SH-SY5Y (cell line): Measurements from ENCODE around the gene INKA2.

Experiments
- GATA2 ChIP-seq: IDR thresholded peaks from 2 replicates; pipeline ENCODE4 v1.6.1; 2011; ENCODE audit warnings: mild to moderate bottlenecking, low read depth, low read length
- GATA3 ChIP-seq: IDR thresholded peaks from 2 replicates; pipeline ENCODE4 v1.6.1; 2011; ENCODE audit warnings: low read depth, mild to moderate bottlenecking, low read length, moderate library complexity

The INKA2 gene

DNA sequence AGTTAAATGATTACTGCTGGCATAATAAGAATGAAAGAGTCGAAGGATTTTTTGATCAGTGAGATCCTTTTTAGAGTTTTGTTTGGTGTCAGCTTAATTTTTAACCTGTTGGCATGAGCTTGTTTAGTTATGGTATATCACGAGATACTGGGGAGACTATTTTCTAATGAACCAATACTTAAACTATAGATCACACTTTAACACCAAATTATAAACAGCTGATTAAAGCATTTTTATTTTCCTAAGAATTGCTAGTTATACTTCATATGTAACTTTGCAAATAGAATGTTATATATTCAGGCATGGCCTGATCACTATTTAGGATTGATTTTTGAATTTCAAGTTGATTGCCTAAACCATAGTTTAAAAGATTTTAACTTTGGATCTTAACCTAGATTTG lies 22.5 kb upstream of the INKA2 start:
- no peak for TF ChIP-seq GATA2
- no peak for TF ChIP-seq GATA3

DNA sequence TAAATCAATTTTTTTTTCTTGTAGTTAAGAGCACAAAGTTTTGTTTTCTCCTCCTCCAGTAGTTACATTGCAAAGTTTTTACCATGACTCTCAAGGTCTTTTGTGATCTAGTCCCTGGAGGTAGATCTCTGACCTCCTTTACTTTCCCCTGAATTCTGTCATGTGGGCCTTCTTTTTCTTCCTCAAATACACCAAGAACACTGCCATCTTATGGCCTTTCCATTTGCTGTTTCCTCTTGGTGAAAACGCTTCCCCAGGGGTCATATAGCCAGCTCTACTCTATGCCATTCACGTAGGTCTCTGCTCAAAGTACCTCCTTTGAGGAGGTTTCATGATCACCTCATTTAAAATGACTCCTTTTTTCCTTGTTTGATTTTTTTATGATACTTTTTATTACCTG lies 19.2 kb upstream of the INKA2 start:
- TF ChIP-seq GATA3 (no peak), GATA2 (no peak)

DNA sequence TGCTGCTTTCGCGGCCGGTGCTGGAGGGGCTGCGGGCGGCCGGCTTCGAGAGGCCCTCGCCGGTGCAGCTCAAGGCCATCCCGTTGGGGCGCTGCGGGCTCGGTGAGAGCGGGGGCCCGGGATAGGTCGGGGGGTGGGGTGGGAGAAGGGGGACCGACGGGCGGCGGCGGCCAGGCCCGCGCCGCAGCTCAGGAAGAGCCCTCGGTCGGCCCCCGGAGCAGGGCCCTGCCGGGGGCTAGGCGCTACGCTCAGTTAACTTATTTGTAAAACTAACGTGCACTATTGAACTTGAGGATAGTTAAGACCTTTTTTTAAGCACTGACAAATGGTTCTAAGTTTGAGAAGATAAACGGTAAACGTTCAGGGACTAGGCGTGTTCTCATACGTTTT lies 16.9 kb upstream of the INKA2 start:
- TF ChIP-seq GATA3, result no peak
- no peak for TF ChIP-seq GATA2

DNA sequence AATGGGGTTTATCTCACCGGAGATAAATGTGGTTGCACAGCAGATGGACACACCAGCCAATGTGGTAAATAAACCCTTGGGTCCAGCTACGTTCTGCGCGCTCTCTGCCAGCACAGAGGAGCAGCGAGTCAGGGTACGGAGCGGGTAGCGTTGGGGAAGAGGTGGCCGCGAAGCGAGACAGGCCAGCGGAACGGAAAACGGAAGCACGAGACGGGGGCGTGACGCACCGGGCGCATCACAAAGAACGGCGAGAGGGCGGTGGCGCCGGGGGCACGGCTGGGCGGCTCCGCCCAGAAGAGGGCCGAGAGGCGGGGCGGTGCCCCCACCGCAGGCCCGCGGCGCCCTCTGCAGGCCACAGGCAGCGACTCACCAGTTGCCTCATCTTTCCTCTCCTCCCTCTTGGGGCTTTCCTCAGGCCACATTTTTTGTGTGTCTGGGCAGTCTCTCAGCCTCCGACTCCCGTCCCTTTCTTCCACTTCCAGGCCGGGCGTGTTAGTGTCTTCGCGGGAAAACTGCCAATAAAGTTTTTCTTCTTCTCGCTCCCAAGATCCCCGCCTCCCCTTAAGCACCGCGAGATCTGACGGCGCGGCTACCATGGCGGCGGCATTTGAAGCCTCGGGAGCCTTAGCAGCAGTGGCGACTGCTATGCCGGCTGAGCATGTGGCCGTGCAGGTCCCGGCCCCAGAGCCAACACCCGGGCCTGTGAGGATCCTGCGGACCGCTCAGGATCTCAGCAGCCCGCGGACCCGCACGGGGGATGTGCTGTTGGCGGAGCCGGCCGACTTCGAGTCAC lies 16.3 kb upstream of the INKA2 start, which contains the start of gene DDX20:
TSS of gene DDX20 (plus strand) at position 571 of the 793 bp plus-strand sequence. CDS start at position 595, 24 bp downstream.
- no peak for TF ChIP-seq GATA3
- 0 out of 2 replicates have a peak, but pooled peaks have one; percentile 4 for TF ChIP-seq GATA2

DNA sequence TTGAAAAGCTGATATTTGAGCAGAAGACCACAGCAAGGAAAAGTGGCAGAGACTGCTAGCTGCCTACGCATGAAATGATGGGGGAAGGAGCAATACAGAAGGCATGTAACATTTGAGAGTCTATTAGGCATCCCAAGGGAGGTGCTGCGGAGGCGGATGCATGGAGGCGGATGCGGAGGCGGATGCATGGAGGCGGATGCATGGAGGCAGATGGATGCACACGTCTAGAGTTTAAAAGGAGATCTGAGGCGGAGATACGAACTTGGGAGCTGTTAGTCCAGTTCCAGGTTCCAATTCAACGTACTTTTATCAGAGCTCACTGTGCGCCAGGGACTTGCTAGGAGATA lies 15.8 kb upstream of the INKA2 start:
- no peak for TF ChIP-seq GATA3
- TF ChIP-seq GATA2, result peak; percentile 74

DNA sequence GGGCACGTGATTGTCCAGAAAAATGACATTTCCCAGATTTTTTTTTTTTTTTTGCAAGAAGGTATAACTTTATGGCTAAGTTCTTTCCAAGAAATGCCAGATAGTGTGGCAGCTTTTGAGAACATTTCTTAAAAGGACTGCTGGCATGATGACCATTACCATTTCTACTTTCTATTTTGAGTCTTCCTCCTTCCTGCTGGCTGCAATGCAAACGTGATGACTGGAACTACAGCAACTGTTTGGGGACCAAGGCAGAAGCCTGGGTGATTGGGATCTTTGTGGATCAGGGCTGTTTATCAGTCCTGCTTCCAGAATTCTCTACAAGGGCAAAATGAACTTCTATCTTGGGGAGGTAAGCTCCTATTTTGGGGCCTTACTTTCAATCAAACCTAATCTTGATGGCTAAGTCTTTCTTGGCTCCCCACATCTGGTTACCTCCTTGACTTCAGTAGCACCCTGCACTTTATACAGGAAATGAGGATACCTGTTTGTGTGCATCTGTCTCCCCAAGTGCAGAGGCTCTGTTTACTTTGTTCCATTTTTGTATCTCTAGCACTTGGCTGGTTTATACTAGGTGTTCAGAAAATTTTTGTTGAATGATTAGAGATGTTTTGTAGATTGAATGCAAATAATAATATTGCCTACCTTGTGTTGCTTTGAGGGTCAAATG lies 12.8 kb upstream of the INKA2 start:
- TF ChIP-seq GATA2, result no peak
- no peak for TF ChIP-seq GATA3

DNA sequence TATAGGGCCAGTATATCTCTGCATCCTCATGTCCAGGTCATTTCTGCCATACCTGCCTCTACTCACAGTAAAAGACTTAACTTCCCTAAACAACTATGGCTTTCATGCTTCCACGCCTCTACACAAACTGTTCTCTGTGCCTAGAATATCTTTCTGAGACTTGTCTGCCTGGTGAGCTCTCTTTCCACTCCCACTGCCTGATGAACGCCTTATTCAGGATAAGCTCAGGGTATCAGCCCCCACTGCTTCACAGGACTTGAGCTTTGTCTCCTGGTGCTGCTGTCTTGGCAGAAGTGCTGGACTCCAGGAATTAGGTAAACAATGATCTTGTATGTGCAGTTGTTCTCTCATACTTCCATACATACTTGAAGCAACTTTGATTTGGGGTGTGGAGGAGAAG lies 11.7 kb upstream of the INKA2 start:
- no peak for TF ChIP-seq GATA3
- no peak for TF ChIP-seq GATA2

DNA sequence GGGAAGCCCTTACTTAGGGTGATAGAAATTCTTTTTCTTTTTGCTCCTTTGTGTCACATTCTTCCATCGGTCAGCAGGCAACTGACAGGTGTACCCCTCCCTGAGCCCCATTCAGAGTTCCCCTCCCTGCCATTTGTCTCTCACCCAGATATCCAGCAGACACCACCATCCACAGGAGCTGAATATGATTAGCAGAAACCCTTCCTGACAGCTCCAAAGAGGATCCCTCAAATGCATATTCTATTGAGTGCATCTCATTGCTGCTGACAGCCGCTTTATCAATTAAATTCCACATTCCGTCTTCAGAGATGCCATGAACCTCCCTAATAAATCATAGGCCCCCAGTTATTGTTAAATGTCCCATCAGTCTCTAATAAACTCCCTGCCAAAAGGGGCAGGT lies 10.4 kb upstream of the INKA2 start:
- TF ChIP-seq GATA2 (no peak), GATA3 (no peak)

DNA sequence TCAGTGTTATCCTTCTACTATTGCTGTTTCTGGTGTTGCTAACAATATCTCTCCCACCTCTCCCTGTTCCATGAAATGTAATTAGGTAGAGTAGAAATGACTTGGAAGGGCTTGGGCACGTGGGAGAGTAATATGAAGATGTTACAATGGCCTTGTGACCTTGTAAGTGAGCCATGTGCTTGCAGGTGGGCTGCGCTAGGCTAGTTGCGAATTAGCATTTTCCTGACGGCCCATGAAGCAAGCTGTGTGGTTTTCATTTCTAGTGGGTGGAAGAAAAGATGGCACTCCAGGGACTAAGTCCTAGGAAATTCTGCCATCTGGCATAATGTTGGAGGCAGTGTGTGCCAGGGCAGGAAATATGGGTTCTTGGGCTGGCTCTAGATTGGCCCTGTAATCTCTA lies 8.8 kb upstream of the INKA2 start:
- TF ChIP-seq GATA2, result no peak
- TF ChIP-seq GATA3, result no peak

DNA sequence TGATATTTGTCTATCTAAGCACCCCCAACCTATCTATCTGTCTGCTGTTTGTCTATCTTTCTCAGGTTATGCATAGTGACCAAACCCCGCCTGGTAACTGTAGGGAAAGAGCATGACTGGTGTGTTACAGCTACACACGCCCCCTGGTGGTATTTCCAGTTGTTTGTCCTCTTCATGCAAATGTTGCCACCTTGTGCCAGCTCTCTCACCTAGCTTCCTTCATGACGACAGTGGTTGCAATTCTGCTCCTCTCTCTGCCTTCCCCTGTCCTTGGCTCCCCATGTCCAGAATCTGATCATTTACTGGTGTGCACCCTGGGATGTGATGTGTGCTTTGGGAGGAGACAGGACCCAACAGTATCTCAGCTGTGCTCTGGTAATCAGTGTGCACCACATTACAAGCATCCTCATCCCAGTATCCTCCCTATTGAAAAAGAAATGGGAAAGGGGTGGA lies 8.1 kb upstream of the INKA2 start:
- no peak for TF ChIP-seq GATA2
- no peak for TF ChIP-seq GATA3

DNA sequence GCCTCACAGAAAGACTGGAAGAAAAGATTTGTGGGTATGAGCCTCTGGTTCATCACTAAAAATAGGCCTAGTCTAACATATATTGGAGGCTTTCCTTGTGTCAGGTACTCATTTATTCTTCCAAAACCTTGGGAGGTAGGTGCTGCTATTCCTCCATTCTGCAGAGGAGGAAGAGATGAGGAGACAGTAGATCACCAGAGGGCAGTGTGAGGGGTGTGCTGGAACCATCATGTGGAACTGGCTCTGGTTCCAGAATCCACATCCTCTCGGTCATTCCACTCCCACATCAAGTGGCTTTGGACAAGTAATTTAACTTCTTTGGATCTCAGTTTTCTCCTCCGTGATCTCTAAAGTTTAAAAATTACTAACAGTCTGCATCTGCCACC lies 7.4 kb upstream of the INKA2 start:
- no peak for TF ChIP-seq GATA3
- no peak for TF ChIP-seq GATA2

DNA sequence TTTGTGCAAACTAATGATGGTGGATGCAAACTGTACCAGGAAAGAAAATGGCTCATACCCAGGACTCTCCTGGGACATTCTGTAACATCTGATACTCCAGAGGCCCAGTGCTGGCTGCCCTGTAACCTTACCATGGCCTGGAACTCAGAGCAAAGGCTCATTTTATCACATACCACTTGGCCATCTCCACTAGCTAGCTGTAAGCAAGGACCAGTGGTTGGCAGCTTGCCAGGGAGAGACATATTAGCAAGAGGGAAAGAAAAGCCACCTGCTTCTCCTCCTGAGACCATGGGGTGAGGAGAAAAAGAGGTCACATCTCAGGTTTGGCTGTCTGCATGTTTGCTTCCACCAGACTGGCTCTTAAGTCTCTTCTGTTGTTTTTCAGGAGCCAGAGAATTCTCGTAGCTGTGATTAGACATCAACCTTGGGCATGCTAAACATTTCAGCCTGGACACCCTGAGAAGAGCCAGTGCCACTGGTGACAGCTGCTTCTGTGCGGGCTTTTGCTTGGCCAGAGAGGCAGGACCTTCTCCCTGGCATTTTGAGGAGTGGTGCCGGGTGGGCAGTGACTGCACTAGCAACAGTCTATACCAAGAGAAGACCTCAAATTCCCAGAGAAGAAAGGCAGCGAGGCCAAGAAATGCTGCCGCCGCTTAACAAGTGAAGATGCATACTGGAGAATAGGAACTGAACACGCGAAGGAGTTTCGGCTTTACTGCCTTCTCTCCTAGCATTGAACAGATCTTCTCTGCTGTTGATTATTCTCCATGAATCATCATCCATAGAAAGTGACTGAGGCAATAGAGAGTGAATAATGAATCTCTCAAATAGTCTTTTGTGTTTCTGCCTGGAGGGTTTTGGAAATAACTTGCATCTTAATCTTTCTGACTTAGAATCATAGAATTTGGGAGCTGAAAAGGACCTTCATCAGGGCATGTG lies 6.7 kb upstream of the INKA2 start:
- TF ChIP-seq GATA2 (no peak), GATA3 (no peak)

DNA sequence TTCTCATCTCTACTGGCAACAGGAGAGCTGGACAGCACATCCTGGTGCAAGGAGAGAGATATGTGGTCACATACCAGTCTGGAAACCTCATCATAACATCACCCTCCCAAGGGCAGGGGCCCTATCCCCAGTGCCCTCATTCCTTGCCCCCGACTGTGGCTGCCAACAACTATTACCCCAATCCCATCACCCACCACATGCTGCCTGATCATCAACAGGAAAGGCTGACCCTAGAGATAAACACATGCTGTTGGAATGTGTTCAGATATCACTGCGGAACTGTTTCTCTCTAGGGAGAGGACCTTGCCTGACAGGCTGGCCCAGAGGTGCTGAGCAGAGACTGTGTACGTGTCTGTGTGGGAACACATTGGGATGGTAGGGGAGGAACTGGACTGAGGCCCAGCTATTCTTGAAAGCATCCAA lies 4.5 kb upstream of the INKA2 start:
- no peak for TF ChIP-seq GATA3
- TF ChIP-seq GATA2, result no peak

DNA sequence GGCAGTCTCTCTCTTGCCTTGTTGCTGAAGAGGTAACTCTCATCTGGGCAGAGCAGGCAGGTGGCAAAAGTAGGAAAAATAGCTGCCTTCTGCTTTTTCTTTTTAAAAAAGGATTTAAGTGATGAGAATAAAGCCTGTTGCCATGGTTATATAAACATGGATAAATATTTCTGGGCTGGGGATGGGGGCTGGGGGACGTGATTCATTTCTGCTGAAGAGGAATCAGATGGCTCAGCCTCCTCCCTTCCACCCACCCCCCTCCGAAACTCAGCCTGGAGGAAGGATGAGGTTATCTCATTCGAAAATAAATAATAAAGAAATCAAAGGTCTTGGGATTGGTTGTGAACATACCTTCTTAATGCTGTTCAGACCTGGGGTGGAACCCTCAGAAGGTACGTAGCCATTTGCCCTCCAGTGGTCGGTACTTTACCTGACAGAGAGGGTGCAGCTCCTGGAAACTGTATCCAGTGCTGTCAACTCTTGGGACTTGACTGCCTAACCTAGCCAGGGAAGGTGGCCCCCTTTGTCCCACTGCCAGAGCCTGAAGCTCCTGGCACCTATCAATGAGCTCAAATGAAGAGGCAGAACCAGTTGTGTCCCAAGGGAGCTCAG lies 3.8 kb upstream of the INKA2 start:
- TF ChIP-seq GATA2 (no peak), GATA3 (no peak)
